GM19452 (cell line): ENCODE results near the gene MYLK.
"Not testable (repeated sequence)": the region's sequence is repeated elsewhere in the genome, so short reads cannot be mapped to it uniquely, and the experiment has no call there.

Experiments
- ATAC-seq: cut with Tn5 transposase; IDR thresholded peaks from one replicate; pipeline ENCODE4 v1.9.1; 2021; ENCODE audit not compliant: unreplicated experiment

The MYLK gene

DNA sequence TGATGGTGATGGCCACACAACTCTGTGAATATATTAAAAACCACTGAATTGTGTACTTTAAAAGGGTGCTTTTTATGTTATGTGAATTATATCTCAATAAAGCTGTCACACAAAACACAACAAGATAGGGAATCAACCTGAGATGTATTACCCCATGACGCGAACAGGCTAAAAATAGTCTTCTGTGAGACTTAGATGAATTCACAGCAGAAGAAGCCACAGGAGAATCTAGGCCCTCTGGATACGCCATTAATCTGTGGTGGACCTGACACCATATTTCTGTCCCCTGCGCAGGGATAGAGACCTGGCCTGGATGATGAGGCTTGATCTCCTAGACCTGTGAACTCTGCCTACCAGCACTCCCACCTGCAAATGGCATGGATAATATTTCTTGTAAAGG, 153.3 kb downstream of the MYLK start:
- no peak for ATAC-seq

DNA sequence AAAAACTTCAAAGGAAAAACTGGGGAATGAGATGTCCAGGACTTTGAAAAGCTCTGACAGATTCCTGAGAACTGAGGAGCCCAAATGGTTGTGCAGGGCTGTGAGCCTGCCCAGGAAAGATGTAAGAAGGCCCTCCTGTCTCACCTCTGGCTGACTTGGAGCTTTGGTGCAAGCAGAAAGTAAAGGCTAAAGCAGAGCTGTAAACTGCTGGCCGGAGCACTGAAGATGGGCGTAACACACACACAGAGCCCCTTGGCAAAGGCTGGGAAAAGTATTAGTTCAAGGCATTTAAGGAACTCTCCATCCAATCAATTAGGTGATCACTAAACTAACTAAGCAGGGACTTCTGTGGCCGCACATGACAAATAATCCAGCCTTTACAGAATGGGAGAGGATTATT, 155.1 kb downstream of the MYLK start:
- ATAC-seq: no peak

DNA sequence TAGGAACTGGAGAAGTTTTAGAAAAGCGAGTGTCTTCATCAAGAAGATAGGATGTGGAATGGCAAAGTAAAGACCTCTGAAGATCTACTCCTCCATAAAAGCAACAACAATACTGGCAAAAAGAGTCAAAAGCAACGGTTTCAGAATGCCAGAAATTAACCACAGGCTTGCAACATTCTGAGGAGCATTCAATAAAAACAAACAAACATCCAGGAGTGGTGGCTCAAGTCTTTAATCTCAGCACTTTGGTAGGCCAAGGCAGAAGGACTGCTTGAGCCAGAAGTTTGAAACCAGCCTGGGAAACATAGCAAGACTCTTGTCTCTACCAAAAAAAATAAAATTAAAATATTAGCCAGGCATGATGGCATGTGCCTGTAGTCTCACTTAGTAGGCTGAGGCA, 156.1 kb downstream of the MYLK start:
- ATAC-seq: no peak

DNA sequence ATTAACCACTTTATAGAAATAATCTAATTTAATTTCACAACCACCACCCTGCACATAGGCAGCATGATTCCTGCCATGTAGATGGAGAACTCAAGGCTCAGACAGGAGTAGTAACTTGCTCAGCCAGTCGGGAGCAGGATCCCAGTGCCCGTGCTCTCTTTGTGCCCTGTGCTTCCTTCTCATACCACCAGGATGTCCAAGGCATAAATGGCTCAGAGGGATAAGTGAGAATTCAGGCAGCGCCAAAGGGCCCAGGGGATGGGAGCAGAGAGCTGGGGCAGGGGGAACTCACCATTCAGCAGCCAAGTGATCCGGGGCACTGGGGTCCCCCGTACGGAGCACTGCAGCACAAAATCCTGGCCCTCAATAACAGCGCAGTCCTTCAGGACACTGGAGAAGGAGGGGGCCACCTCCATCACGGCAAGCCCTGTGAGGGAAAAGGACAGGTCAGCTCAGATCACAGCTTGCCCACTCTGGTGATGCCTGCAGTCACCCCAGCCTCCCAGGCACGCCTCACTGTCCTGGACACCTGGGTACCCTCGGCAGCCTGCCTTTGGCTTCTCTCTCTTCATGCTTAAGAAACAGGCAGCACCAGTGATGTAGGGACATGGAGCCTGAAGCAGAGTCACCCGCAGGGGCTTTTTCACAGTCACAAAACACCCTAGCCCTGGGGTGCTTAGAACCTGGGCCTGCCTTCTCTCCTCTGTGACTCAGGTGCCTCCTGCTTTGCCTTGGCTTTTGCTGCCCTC, 158.3 kb downstream of the MYLK start:
- no peak for ATAC-seq

DNA sequence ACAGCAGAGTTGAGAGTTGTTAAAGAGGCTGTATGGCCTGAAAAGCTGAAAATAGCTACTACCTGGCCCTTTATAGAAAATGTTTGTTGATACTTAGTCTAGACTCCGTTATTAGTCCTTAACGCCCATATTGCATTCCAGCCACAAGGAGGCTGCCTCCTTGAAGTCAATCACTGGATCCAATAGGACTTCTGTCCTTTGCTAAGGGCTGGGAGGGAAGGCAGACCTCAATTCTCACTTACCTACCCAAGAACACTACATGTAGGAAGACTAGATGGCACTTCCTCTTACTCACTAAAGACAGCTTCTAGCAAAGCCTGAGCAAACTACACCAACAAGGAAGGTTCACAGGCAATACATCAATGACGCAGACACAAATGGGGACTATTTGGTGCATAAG, 159.8 kb downstream of the MYLK start:
- ATAC-seq: no peak

DNA sequence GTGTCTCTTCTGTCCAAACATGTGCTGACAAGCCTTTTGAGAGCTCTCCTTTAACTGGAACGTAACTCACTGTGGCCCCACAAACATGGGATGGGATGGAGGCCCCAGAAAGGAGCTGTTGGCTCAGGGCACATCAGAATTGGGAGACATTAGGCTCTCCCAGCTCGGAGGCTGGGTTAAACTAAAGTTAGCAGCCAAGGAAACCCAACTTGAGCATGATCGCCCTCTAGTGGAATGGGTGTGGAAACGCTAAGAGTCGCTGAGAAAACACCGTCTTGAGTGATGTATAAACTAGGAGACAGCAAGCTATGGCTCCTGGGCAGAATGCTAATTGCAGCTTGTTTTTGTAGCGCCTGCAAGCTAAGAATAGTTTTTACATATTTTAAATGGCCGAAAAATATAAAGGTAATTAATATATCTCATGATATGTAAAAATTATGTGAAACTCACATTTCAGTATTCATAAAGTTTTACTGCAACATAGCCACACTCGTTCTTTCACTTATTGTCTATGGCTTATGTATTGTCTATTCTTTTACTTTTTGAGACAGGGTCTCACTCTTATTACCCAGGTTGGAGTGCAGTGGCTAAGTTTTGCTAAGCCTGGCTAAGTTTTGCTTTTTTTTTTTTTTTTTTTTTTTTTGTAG, 160.5 kb downstream of the MYLK start:
- ATAC-seq: peak; percentile 70

DNA sequence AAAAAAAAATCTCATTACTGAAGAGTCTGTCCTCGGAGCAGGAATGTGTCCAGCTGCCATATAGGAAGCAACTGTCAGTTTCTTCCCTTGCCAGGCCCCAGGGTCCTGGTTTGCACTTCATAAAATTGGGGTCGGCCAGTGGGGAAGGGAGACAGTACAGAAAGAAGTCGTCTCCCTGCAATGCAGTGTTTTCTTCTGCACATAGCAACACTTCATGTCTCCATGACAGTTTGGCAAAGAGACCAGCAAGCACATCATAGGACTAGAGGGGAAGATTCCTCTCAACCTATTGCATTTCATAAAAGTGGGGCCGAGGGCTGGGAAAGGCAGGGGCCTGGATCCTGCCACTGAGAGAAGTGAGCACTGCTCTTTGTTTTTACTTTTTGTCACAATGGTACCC, 161.1 kb downstream of the MYLK start:
- ATAC-seq: no peak

DNA sequence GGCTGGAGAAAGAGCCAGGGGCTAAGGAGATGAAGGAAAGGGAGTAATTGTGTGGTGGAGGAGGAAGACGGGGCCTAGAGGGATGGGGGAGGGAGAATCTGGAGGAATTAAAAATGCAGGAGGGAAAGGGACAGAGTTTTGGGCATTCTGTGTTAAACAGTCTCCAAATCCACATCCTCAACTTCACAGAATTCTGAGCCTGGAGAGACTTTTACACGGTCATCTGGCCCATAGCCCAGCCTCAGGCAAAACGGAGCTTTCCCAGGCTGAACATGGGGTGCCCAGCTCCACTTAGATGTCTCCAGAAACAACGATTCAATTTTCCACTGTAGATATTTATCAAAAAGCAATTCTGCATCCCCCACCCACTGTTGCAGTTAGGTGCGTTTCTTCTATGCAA, 161.7 kb downstream of the MYLK start:
- no peak for ATAC-seq

DNA sequence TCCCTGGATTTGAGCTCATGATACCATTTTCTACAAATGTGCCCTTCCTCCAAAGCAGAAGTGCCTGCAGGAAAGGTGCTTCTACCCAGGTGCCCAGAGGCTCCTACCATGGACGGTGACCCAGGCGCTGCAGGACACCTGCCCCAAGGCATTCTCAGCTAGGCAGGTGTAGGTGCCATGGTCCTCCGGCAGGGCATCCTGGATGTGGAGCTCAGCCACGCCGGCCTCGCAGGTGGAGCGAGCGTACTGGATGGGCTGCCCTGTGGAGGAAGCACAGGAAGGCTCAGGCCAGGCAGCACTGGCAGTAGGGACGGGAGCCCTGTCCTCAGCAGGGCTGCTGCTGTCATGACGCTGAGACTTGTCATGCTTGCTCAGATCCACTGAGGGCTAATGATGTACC, 162.1 kb downstream of the MYLK start:
- no peak for ATAC-seq

DNA sequence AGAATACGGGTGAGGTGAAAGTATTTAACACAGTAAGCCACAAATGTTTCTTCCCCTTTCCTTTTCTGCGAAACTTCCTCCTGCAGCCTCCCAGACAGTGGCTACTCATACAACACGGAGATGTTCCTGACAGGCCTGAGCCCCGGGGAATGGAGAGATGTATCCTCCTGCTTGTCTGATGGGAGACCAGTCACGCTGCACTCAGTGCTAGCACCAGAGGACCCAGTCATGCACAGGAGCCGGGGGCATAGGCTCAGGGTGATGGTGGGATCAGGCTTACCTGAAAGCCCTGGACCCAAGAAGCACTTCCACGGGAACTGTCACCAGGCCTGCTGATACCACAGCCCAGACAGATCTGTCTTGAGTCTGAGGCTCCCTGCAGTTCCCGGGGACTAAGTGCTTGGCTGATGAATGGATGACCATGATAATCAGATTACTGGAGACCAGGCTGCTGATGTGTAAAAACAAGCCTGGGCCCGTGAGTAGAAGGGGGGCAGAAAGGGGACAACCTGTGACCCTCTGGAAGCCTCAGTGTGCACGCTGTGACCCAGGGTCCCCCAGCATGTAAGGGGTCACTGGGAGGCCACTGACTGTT, 162.9 kb downstream of the MYLK start:
- ATAC-seq: not testable (repeated sequence)

DNA sequence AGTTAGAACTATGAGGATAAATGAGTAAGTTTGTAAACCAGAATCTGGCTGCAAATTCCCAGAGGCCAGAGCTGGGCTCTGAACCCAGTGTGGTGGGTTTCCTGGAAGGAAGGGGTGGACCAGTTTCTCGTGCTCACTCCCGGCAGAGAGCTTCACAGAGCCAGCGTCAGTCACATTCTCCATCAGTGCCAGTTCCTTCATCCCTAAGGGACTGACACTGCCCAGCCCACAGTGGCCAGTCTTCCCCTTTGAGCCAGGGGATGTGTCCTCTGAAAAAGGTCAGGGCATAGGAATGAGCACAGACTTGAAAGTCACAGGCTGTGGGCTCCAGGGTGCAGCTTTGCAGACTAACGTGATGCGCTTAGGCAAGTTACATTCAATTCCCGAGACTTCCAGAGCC, 163.5 kb downstream of the MYLK start:
- ATAC-seq: no peak

DNA sequence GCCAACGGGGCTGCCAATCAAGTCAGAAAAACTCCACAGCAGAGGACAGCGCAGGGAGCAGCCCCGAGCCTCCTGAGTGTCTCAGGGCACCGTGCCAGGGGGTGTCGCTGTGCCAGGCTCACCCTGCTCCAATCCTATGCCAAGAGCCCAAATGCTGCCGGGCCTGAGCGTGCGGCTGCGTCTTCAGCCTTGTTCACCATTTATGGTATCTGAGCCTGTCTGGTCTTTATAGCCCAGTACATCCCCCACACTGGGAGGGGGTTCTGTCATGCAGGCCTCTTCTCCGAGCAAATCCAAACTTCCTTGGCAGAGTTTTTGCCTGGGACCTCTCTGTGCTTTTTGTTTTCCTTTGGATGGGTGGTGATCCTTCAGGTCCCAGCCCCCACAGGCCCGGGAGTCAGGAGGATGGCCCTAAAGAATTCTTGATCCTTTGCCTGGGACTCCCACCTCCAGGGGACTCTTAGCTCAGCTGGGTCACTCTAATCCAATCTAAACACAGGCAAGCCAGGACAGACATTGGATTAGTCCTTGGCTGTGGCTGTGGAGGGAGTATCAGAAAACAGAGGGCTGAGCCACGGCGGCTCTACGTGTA, 164.2 kb downstream of the MYLK start:
- no peak for ATAC-seq

DNA sequence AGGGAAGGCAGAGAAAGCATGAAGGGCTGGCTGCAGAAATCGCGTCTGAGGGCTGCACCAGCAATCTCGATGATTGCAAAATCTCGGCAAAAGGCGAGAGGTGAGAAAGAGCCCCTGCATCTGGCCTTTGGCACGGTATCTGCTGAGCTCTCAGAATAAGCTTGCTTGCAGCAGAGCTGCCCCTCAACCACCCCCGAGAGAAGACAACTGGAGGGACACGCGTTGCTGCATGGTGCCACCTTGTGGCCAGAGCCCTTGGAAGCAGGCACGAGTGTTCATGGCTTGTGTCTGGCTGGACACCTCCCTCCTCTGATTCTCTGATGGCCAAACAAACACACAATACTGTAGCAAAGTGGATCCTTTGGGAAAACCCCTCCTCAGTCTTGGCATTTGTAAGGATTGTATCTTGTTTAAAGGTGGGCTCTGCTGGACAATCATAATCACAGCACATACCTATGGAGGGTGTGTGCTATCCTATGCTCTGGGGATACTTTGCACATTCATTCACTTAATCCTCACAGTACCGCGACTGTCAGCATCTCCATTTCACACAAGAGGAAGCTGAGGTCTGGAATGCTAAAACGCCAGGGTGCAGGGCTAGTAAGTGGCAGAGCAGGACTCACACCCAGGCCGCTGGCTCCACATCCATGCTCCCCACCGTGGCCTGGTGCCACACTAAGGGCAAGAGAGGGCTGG, 164.9 kb downstream of the MYLK start:
- not testable (repeated sequence) for ATAC-seq

DNA sequence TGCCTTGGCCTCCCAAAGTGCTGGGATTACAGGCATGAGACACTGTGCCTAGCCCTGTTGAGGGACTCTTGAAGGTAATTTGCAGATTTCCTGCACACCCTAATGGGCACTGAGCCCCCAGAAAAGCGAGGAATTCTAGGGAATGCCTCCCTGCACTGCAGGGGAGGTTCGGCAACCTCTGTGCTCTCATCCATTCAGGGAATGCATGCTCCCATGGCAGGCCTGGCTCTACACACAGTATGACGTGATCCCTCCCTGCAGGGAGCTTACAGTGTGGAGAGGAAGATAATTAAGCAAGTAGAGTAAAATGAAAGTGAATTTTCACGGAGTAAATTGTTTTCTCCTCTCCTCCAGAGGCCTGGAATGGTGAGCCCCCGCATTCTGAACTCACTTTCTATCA, 166.0 kb downstream of the MYLK start:
- ATAC-seq: no peak

DNA sequence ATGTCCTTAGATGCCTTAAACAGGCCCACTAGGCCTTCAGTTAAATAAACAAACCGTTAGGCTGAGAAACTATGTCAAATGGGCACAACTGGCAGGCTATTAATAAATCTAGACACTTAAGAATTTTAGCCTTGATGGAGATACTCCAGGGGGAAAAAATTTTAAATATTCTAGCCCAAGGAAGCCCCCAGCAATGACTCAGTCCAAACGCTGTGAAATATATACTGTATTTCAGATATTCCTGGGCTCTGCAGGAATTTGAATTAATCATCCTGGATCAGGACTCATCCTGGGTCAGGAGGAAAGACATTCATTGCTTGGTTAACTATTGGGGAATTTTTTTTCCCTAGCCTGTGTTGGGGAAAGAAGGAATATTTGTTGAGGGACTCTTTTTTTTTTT, 166.7 kb downstream of the MYLK start:
- not testable (repeated sequence) for ATAC-seq

DNA sequence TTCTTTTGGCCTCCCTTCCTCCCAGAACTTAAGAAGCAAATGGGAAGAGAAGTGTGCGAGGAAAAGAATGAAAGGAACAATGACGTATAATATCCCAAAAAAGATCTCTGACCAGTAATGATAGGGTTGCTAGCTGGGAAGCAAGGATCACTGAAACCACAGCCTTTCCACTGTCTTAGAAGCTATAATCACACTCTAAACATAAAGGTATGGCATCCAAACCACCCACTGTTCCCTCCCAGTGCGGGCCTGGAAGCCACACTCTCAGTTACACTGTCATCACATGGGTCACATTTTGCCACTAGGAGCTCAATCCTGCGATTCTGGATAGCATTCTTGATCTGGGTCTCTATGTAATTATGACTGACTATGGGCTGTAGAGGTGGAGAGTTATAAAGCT, 167.7 kb downstream of the MYLK start:
- no peak for ATAC-seq

DNA sequence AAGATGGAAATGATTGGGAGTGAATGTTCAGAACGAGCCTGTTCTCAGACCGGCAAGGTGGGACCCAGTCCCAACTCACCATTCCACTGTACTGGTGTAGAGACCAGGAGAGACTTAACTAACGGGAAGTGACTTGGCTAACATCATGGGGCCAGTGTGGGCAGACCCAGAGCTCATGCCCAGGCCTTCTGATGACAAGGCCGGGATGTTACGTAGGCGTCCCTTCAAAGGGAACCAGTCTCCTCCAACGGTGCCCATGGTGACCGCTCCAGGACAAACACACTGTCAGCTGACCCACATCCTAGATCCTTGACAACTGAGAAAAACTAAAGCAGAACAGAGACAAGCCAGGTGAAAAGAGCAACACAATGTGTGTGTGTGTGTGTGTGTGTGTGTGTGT, 170.9 kb downstream of the MYLK start:
- no peak for ATAC-seq

DNA sequence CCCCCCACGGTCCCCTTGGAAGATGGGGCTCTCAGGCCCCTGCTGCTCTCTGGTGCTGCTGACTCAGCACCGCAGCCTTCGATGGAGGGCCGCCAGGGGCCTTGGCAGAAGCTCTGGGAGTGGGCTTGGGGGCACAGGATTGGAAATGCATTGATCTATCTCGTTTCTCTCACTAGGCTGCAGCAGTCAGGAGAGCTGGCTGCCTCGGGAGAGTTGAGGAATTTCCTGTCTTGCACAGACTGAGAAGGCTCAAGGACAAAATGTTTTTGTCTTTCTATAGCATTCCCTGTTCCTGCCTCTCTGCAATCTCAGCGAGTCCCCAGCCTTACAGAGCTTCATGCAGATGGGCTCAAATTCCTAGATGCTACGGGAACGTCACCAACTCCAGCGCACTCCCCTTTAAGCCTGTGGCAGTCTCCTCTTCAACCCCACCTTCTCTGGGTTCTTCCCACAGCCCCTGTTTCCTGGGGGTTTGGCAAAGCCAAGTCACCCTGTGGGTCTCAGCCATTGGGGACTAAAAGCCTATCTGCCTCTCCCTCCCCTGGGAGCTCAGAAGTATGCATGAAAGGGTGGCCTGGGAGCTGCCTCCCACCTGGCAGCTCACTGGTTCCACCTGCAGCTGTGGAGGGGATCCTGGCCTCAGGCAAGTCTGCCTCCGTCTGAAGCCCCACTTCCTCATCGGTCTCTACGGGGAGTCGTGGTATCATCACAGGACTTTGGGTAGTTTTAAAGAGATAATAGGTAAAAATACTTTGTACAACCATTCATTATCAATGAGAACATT, 171.9 kb downstream of the MYLK start:
- no peak for ATAC-seq

DNA sequence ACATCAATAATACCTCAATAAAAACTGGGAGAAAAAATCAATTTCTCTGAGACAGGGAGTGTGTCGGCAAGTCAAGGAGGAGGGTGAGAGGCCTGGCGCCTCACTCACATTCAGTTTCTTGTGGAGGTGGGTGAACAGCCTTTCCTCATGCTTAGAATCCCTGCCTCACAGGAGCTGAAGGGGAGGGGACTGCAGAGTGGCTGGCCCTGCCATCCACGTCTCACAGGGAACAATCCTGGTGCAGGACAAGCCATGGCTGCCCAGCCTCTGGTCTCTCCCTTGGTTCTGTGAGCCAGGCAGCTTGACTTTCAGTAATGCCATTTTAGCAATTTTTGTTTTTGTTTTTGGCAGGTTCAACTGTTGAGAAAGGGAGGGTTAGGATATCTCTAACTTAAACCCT, 172.8 kb downstream of the MYLK start:
- no peak for ATAC-seq

DNA sequence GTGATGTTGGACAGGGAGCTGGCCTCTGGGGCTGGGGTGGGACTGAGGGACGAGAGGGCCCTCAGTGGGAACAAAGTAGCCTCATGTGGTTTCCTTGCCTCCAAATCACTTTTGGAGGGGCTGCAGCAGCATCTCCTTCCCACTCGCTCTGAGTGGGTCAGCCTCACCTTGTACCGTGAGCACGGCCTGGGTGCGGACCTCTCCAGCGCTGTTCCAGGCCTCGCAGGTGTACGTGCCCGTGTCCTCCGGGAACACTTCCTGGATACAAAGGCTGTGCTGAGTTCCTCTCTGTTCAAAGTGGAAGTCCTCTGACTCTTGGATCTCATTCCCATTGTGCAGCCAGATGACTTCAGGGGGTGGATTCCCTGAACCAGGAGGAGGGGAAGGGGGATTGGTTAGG, 175.6 kb downstream of the MYLK start:
- no peak for ATAC-seq

DNA sequence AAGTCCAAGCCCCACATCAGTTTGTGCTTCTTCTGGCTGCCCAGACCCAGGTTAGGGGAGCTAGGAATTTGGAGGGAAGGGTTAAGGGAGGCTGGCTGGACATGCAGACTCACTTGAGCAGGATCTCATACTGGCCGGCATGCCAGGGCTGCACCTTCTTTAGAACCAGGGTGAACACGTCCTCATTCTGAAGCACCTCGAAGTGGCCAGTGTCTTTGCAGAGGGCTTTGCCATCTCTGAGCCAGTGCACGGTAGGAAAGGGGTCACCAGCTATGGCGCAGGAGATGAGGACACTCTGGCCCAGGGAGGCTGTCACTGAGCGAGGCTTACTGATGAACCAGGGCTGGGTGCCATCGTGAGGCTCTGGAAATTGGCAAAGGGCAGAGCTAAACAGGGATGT, 176.5 kb downstream of the MYLK start:
- not testable (repeated sequence) for ATAC-seq
